ENCODE data around the gene ABCD3.
"Not testable (repeated sequence)": the region's sequence is repeated elsewhere in the genome, so short reads cannot be mapped to it uniquely, and the experiment has no call there.

The ABCD3 gene

DNA sequence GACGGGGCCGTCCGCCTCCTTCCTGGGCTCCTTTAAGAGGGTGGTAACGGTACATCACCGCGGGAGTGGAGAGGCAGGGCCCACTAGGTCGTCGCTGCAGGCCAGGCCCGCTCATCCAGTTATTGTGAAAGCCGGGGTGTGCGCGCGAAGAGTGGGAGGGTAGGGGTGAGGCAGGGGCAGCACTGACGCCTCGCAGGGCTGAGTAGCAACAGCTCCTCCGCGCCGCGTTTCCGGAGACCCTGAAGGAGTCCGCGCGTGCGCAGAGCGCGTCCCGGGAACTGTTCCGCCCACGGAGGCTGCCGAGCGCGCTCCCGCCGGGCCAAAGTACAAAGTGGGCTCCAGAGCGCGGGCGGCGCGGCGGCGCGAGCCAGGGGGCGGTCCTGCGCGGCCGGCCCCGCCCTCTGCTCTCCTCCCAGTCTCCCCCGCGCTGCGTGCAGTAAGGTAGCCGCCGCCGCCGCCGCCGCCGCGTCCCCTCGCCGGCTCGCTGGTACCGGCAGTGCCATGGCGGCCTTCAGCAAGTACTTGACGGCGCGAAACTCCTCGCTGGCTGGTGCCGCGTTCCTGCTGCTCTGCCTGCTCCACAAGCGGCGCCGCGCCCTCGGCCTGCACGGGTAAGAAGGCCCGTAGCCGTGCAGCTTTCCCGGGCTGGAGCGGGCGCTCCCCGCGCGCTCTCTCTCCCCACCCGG, at the start of gene ABCD3:
TSS of gene ABCD3 (plus strand) at position 412 of the 686 bp plus-strand sequence. CDS start at position 502, 90 bp downstream.
- peak; percentile 96 for DNase-seq

DNA sequence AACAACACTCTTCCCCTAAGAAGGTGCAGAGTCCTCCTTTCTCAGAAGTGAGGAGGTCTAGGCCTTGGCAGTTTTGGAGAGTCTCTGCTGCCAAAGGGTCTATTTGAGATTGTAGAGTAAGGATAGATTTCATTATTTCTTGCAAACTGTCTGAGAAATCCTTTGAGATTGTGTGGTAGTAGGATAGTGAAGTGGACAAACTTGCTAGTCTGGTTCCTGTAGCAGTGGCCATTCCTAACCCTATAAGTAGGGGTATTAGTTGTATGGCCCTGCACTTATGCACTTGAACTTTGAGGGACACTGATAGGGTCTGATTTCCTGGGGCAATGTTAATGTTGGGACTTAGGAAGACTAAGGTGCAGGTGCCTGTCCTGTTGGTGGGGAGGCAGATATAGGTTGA, 45.4 kb upstream of the ABCD3 start:
- DNase-seq: not testable (repeated sequence)

DNA sequence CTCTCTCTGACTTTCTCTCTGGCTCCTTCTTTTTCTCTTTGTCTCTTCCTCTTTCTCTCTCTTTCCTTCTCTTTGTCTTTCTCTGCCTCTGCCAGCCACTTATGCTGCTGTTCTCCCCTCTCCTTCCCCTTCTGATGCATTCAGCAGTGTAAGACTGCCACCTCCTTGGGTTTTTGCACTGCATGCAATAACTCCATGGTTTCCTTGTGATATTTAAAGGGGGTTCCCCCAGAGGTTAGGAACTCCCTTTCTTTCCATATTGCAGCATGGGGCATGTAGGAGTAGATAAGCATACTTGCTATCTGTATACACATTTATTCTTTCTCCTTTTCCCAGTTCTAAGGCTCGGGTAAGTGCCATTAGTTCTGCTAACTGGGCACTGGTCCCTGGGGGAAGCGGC, 44.9 kb upstream of the ABCD3 start:
- DNase-seq: peak; percentile 15

DNA sequence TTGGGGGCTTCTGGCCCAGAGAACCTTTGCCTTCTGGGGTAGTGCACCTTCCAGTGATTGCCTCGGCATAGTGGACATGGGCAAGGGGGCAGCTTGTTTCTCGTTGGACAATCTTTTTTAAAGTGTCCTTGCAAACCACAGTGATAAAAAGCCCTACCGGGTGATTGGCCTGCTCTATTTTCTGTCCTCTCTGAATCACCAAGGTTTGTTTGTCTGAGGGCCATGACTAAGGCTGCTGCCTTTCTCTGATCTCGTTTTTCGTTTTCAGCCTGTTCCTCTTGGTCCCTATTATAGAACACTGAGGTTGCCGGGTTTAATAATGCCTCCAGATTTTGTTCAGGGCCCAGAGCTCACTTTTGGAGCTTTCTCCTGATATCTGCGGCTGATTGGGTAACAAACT, 42.5 kb upstream of the ABCD3 start:
- DNase-seq: peak; percentile 6

DNA sequence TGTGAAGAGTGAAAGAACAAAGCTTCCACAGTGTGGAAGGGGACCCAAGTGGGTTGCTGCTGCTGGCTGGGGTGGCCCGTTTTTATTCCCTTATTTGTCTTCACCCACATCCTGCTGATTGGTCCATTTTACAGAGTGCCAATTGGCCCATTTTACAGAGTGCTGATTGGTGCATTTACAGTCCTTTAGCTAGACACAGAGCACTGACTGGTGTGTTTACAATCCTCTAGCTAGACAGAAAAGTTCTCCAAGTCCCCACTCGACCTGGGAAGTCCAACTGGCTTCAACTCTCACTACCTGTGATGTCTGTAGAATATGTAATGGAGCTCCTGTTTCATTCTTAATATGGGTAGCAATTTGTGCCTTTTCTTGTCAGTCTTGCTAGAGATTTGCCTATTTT, 39.7 kb upstream of the ABCD3 start:
- DNase-seq: not testable (repeated sequence)

DNA sequence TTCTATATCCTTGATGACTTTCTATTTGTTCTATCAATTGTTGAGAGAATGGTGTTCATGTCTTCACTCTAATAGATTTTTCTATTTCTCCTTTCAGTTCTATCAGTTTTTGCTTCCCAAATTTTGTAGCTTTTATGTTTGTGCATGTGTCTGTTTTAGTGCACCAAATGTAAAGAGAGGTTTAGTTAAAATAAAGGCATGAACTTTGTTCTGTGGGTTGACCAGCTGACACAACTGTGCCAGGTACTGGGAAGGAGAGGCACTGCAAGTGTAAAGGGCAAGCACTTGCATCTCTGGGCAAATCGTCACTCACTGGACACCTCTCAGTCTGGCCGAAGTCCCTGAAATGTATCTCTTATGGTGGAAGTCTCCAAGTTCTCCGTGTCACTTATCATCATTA, 38.6 kb upstream of the ABCD3 start:
- DNase-seq: no peak

DNA sequence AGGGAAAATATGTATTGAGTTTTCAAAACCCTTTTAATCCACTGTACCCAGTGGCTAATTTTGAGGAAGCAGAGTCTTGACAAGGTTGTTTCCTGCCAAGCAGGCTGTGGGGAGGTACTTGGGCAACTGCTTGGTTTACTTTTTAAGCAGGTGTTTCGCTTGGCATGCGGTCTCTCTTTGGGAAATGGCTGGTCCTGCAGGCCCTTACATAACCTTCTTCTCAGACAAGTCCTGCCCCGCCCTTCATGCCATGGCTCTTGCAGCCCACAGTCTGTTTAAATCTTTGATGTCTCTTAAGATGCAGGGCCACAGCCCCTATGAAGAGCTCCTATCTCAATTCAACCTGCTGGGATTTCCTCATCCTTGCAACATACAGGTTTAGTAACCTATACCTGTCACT, 36.0 kb upstream of the ABCD3 start:
- DNase-seq: no peak

DNA sequence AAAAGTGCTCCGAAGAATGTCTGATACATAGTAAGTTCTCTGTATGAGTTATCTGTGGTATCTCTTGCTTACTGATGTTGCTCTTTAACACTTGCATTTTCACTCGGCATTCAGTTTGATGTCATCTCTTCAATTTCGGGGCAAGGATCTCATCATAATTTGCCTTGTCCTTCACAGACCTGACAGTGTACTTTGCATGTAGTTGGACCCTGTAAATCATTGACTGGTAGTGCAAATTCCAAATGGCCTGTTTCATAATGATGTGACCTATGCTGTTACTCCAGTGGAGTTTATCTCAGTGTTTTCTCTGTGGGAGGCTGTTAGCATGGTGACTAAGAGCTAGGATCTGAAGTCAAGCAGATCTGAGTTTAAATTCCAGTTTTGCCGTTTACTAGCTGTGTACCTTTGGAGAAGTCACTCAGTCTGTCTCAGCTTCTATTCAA, 34.2 kb upstream of the ABCD3 start:
- no peak for DNase-seq

DNA sequence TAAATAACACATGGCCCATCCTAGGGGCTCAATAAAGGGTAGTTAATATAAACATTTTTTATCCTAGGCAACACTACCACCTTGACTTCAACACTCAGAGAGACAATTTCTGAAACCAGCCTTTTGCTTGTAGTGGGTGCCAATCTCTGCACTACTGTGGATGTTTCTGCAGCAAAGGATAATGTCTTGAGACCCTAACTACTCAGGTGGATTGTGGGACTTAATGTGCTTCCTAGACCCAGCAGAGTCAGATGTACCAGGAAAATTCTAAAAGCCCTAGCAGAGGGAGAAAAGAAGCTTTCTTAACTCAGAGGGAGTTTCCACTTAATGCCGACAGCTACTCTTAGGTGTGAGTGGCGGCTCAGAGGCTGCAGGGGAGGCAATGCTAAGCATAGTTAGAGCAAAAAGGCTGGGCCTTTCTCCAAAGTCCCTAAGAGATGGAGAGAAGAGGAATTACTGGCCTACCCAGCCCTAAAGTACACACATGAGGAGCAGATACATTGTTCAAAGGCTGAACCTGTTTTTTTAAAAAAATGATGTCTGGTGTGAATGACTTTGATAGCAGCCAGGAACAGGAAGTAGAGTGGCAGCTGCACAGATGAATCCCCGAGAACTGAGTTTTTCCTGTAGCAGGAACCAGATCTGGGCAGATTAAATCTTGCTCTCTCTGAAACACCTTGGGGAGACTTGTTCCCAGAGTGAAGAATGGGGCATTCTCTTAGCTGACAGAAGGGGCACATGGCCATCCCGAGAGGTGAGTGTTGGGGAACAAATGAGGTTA, 33.5 kb upstream of the ABCD3 start:
- DNase-seq: no peak

DNA sequence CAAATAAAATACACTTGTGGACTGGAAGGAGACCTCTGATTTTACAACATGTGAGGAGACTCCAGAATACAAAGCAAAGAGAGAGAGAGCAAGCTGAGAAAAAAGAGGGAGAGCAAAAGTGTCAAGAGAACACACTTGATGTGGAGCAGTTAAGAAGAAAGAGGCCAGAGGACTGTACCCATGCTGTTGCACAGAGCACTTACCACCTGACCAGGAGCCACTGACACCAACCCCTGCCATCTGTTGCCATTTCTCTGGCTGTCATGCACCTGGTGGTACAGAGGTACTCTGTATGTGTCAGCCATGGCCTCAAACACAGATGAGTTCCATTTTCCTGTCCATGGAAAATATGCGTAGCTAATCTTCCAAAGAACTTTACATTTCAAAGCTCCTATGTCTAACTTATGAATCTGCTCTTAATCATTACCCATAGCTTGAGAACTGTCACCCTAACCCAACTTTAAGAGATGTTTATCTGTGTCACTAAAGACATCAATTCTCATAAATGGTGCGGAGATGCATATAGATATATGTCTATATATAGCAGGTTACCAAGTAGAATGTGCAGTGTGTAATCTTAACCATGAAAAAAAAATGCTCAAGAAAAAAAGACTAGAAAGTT, 32.8 kb upstream of the ABCD3 start:
- DNase-seq: no peak

DNA sequence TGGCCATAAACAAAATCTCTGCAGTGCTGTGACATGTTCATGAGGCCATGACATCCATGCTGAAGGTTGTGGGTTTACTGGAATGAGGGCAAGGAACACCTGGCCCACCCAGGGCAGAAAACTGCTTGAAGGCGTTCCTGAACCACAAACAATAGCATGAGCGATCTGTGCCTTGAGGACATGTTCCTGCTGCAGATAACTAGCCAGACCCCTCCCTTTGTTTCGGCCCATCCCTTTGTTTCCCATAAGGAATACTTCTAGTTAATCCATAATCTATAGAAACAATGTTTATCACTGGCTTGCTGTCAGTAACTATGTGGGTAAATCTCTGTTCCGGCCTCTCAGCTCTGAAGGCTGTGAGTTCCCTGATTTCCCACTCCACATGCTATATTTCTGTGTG, 28.9 kb upstream of the ABCD3 start:
- no peak for DNase-seq

DNA sequence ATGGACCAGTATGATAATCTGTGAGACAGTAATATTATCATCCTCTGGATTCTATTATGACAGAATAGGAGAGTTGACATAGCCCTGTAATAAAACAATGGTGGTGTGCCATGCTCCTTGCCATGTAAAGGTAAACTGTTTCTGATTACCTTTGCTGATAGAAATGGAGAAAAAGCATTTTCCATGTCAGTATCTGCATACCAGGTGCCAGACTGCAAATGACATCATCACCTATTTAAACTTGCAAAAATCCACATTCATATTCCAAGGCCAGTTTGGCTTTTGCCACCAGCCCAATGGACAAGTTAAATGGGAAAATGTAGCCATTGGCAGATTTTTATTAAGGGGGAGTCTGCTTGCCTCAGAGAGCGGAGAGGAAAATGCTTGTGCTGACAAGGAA, 23.9 kb upstream of the ABCD3 start:
- DNase-seq: no peak

DNA sequence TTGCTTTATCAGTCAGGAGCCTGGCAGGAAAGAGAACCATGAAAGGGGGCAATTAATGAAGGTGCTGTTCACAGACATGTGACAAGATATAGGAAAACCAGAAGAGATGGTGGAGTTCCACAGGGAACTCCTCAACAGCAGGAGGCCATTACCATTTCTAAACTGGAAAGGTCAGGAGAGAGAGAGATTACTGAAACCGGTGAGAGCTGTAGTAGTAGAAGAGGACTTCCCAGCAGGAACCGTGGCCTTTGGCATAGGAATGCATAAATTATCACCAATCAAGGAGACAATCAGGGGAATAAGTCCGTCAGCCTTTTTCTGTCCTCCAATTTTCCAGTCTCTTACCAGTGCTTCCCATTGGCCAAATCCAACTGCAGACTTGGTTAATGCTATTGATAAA, 23.0 kb upstream of the ABCD3 start:
- no peak for DNase-seq

DNA sequence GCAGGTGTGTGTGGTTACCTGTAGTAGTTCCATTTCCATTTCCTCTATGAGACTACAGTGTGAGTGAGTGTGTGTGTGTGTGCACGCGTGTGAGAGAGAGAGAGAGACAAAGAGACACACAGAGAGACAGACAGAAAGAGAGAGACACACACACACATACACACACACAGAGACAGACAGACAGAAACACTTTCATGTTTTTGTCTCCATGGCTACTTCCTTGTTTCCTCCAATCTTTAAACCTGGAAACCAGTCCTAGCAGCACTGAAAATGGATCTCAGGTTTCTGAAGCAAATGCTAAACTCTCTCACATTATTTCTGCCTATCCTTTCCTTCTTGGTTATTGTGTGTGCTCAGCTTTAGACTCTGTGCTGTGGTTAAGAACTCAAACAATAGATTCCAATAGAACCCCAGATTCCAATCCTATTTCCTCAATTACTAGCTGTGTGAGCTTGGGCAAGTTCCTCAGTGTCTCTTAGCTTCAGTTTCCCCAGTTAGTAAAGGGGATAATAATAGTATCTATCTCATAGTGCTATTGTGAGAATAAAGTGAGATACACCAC, 22.4 kb upstream of the ABCD3 start:
- DNase-seq: no peak

DNA sequence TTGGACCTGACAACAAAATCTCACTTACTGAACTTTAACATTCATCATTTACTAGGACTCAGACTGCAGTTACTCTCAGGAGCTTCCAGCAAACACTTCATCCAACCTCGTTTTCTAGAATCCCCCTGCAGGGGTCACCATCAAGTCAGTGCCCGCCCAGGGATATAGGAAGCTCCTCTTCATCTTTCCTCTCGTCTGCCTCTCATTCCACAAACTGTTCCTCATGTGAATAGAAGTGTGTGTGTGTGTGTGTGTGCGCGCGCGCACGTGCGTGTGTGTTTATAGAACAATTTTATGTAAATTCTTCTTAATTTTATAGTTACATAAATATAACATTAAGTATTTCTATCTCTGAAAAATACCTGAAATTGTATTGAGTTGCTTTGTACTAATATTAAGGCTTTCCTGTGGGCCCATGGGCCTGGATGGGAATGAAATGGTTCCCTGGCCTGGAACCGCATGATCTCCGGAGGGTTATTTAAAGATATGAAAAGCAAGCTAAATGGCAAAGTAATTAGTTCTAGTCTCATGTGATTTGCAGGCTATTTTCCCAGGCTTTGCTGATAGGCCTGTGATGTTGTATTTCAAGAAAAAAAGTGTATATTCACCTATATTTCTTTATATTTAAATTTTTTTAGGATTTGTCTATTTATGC, 21.7 kb upstream of the ABCD3 start:
- no peak for DNase-seq

DNA sequence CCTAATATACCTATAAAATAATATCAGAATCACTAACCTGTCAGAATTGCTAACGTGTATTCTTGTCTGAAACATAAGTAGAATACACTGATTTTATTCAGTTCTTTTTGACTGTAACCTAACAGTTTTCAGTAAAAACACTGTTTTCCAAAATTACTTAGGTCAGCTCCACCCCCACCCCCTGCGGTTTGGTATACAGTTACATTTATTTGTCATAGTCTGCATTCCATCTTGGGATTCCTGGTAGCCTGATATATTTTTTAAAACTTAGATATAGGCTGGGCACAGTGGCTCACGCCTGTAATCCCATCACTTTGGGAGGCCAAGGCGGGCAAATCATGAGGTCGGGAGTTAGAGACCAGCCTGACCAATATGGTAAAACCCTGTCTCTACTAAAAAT, 19.8 kb upstream of the ABCD3 start:
- no peak for DNase-seq

DNA sequence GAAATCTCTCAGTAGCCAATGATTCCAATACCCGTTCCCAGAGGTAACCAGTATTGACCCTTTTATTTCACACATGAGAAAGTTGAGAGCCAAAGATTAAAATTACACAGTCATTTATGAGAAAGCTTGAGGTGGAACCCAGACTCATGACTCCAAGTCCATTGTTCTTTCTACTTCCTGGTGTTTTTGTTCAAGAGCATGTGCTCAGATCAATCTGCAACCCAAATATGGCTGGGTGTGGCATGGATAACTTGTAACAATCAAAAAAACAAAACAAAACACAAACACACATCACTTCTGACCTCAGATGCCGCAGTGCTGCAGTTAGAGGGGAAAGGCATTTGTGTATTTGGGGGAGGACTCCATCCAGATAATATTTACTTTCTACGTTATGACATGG, 18.7 kb upstream of the ABCD3 start:
- DNase-seq: no peak

DNA sequence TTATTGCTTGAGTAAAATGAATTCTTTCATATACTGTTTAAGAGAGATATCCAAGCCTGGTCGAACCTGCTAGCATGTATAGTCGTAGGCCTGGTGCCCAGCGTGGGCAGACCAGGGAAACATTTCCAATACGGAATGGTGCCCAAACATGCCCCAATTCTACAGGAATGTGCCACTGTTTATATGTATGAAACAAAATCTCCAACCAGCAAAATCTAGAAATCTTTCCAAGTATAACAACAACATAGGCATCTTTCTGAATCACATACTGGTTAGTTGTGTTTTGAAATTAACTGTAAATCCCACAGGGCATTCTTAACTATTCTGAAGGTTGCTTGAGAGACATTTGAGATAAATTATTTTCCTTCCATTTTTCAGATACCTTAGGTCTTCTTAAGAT, 17.0 kb upstream of the ABCD3 start:
- DNase-seq: no peak

DNA sequence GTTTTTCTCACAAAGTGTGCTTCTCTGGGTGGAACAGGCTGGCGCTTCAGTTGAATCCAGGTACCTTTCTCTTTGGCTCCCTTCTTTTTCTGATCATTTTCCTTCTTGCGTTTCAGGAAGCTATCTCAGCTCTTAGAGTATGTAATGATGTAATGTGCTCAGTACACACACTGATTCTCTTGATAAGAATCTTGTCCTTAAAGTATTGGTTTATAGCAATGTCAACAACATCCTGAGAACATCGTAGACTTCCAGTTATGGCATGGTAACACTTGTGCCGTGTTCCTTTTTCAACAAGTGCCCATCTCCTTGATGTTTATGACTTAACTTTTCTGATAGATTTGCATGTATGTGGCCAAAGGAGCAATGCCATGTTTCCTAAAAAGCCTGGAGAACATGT, 11.7 kb upstream of the ABCD3 start:
- no peak for DNase-seq

DNA sequence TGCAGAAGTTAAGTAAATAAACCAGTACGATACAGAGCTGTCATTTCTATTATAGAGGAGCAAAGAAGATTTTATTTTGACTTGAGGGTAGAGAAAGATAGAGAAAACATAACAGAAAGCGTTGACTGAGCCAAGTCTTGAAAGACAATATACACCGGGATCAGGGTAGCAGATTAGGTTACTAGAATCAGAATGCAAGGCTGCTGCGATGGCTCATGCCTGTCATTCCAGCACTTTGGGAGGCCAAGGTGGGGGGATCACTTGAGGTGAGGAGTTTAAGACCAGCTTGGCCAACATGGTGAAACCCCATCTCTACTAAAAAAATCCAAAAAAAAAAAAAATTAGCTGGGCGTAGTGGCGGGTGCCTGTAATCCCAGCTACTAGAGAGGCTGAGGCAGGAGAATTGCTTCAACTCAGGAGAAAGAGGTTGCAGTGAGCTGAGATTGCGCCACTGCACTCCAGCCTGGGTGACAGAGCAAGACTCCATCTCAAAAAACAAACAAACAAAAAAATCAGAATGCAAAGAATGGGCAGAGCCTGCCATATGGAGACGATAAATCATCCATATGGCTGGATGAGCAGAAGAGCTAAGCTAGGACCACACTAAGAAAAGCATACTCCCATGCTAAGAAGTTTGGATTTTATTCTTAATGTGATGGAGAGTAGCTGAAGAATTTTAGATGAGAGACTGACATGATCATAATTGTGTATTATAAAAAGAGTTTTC, 9.9 kb upstream of the ABCD3 start:
- no peak for DNase-seq

DNA sequence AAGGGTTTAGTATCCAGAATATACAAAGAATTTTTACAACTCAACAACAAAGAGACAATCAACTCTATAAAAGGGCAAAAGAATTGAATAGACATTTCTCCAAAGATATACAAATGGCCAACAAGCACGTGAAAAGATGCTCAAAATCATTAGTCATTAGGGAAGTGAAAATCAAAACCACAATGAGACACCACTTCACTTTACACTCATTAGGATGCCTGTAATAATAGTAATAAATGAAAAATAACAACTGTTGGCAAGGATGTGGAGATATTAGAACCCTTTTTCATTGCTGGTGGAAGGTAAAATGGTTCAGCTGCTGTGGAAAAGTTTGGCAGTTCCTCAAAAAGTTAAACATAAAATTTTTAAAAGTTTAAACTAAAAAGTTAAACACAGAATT, 7.0 kb upstream of the ABCD3 start:
- peak; percentile 54 for DNase-seq

DNA sequence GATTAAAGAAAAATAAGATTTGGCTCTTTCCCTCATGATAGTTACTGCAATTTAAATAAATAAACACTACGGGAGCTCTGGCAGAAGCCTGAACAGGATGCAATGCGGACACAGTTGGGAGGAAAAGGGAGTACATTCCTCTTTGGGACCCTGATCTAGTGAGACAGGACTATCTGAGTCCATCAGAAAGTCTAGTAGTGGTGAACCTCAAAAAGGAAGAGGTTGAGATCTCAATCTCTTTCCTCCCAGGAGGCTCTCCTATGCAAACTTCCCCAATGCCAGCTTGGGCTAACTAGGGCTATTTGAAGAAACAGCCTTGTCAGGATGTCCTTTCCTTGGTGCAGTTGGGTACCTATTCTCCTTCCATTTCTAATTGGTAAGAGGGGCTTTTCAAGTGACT, 4.9 kb upstream of the ABCD3 start:
- peak; percentile 32 for DNase-seq
